Smooth muscle cell (in vitro differentiated cells): ENCODE results near the gene CDC42BPG. TPM values are rescaled to one million over a fixed set of nuclear protein-coding genes. Genes with fewer than 3 reads are reported as not detected.

Experiments used
- DNase-seq: peaks from one replicate; lab custom pipeline; 2025; ENCODE audit not compliant: unreplicated experiment; lab: John Stamatoyannopoulos, UW
- H2AFZ ChIP-seq: fragments of 200-600 bp; sonication (generic); 2 replicates; pipeline ENCODE4 v1.6.0; 2016; ENCODE audit warnings: antibody characterized with exemption, low read depth, mild to moderate bottlenecking
- H3F3A ChIP-seq: fragments of 200-600 bp; sonication (generic); 2 replicates; pipeline ENCODE4 v1.6.0; 2017; ENCODE audit warnings: antibody characterized with exemption, low read depth
- H3K27ac ChIP-seq: fragments of 200-600 bp; sonication (generic); 2 replicates; pipeline ENCODE4 v1.5.1; 2016; ENCODE audit warnings: low read depth, mild to moderate bottlenecking
- H3K27me3 ChIP-seq: fragments of 200-600 bp; sonication (generic); 2 replicates; pipeline ENCODE4 v1.6.1; 2016; ENCODE audit warnings: low read depth, mild to moderate bottlenecking
- H3K36me3 ChIP-seq: fragments of 200-600 bp; sonication (generic); 2 replicates; pipeline ENCODE4 v1.5.1; 2016; ENCODE audit warnings: low read depth
- H3K4me1 ChIP-seq: fragments of 200-600 bp; sonication (generic); 2 replicates; pipeline ENCODE4 v1.5.1; 2016; ENCODE audit warnings: low read depth
- H3K4me2 ChIP-seq: fragments of 200-600 bp; sonication (generic); 2 replicates; pipeline ENCODE4 v1.6.0; 2016; ENCODE audit warnings: mild to moderate bottlenecking
- H3K4me3 ChIP-seq: fragments of 200-600 bp; sonication (generic); 2 replicates; pipeline ENCODE4 v1.5.1; 2016; ENCODE audit warnings: mild to moderate bottlenecking
- H3K79me2 ChIP-seq: fragments of 200-600 bp; sonication (generic); 2 replicates; pipeline ENCODE4 v1.6.0; 2016; ENCODE audit warnings: low read depth, mild to moderate bottlenecking
- H3K9ac ChIP-seq: fragments of 200-600 bp; sonication (generic); 2 replicates; pipeline ENCODE4 v1.6.0; 2016; ENCODE audit warnings: low read depth
- H3K9me3 ChIP-seq: fragments of 200-600 bp; sonication (generic); replicated peaks from 2 replicates; pipeline ENCODE4 v1.5.1; 2016; ENCODE audit warnings: low read depth
- H4K20me1 ChIP-seq: fragments of 200-600 bp; sonication (generic); 2 replicates; pipeline ENCODE4 v1.6.0; 2016; ENCODE audit warnings: low read depth
- WGBS: methylation state at CpG from one replicate; pipeline ENCODE4 v1.1.7; 2016; ENCODE audit warnings: low lambda C conversion rate; 5-methylcytosine and 5-hydroxymethylcytosine counted together
- polyA plus RNA-seq: library from polyadenylated mRNA; unstranded; fragments of >200 nt; fragmentation: Nextera tagmentation; extraction: Ambion mirVana; gene quantifications from 2 replicates; pipeline ENCODE4 v1.2.1, GENCODE V29; 2016
- total RNA-seq: library from RNA; depleted of rRNA; stranded (reverse); fragments of >200 nt; gene quantifications from 2 replicates; pipeline ENCODE4 v1.2.3, GENCODE V29; 2014
- TF ChIP-seq, protein P1 (sequence below): fragments of 200-600 bp; sonication (generic); IDR thresholded peaks from 2 replicates; pipeline ENCODE4 v1.5.1; 2017; ENCODE audit warnings: borderline replicate concordance, mild to moderate bottlenecking, antibody characterized with exemption; ENCODE audit not compliant: insufficient read depth, poor library complexity, severe bottlenecking

The CDC42BPG gene
- total and polyA plus RNA-seq, 2 experiments from 2014 or later: 1.7 to 4.7 TPM

DNA sequence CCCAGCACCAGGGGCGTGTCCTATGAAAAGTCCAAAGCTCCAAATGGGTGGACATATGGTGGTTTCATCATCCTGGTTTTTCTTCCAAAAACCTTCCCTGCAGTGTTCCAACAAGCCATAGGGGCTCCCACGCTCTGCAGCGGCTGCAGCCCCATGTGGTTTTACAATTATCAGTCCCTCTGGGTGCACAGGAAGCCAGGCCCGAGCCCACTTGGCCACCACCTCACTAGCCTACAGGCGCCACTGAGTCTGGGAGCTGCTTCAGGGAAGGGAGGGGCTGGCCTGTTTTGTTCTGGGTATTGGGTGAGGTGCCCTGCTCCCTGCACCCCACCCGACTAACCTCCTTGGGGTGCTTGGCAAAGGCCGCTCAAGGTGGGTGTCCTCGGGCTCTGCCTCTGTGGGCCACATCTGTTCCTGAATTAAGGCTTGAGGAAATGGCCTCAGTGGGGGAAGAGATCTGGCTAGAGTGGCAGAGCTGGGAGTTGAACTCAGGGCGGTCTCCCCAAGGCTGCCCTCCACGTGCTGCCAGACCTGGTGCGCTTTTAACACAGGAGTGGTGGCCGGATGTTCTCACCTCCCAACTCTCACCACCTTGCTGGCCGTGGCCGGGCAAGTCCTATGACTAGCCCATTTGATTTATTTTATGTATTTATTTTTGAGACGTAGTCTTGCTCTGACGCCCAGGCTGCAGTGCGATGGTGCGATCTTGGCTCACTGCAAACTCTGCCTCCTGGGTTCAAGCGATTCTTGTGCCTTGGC, 5.3 kb upstream of the CDC42BPG start:
- peaks cover 19% of the 10 kb centered on the region for H3F3A ChIP-seq
- H3K27me3 ChIP-seq: no peaks in the 10 kb centered on the region
- peaks cover 8% of the 10 kb centered on the region for H4K20me1 ChIP-seq
- H3K79me2 ChIP-seq: no peaks in the 10 kb centered on the region
- no peak for DNase-seq
- no peaks in the 10 kb centered on the region for H3K4me1 ChIP-seq
- no peak overlapping the region for H3K4me2 ChIP-seq
- H2AFZ ChIP-seq: no peak overlapping the region
- 94% methylated on average over 19 of the region's 19 CpGs for WGBS
- TF ChIP-seq, protein P1, sequence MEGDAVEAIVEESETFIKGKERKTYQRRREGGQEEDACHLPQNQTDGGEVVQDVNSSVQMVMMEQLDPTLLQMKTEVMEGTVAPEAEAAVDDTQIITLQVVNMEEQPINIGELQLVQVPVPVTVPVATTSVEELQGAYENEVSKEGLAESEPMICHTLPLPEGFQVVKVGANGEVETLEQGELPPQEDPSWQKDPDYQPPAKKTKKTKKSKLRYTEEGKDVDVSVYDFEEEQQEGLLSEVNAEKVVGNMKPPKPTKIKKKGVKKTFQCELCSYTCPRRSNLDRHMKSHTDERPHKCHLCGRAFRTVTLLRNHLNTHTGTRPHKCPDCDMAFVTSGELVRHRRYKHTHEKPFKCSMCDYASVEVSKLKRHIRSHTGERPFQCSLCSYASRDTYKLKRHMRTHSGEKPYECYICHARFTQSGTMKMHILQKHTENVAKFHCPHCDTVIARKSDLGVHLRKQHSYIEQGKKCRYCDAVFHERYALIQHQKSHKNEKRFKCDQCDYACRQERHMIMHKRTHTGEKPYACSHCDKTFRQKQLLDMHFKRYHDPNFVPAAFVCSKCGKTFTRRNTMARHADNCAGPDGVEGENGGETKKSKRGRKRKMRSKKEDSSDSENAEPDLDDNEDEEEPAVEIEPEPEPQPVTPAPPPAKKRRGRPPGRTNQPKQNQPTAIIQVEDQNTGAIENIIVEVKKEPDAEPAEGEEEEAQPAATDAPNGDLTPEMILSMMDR: no peak
- H3K9ac ChIP-seq: no peak overlapping the region
- H3K36me3 ChIP-seq: no peaks in the 10 kb centered on the region
- H3K27ac ChIP-seq: peak overlapping the region; percentile 24
- H3K9me3 ChIP-seq: no peaks in the 10 kb centered on the region
- no peak overlapping the region for H3K4me3 ChIP-seq

DNA sequence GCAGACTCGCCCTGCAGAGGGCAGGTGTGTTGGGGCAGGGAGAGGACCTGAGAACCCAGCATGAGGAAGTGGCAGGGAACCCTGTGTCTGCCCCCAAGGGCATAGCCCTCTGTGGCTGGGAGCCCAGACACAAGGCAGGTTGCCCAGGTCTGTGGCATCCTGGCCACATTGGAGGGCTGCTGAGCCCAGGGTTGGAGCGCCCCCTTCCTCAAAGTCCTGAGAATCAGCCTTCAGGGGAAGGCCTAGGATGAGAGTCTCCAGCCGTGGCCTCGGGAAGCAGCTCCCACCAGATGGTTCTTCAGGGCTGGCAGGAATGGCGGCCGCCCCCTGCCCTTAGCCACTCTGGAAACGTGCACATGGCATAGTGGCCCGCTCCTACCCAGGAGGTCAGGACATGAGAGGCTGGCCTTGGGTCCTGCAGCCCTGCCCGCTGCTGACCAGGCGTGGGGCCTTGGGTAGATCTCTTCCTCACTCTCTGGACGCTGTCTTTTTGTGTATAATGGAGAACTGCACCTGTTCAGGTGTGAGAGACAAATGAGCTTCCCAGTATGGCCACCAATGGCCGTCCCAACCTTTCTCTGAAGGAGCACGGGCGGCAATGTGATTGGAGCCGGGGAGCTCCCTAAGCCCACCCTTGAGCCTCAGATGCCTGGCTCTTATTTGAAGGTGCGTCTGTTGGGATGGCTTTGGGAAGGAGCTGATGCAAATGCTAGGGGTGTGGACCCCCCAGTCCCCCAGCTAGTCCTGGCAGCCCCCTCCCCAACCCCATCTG, 4.6 kb upstream of the CDC42BPG start:
- H3K9me3 ChIP-seq: no peaks in the 10 kb centered on the region
- H3K79me2 ChIP-seq: no peaks in the 10 kb centered on the region
- DNase-seq: no peak
- H3K27ac ChIP-seq: no peak overlapping the region
- H3K4me2 ChIP-seq: no peak overlapping the region
- no peaks in the 10 kb centered on the region for H3K27me3 ChIP-seq
- H4K20me1 ChIP-seq: peaks cover 5% of the 10 kb centered on the region
- no peak overlapping the region for H3K4me3 ChIP-seq
- peaks cover 14% of the 10 kb centered on the region for H3F3A ChIP-seq
- no peak overlapping the region for H2AFZ ChIP-seq
- H3K36me3 ChIP-seq: no peaks in the 10 kb centered on the region
- TF ChIP-seq, protein P1: no peak
- 87% methylated on average over 15 of the region's 16 CpGs for WGBS
- H3K4me1 ChIP-seq: no peaks in the 10 kb centered on the region
- no peak overlapping the region for H3K9ac ChIP-seq

DNA sequence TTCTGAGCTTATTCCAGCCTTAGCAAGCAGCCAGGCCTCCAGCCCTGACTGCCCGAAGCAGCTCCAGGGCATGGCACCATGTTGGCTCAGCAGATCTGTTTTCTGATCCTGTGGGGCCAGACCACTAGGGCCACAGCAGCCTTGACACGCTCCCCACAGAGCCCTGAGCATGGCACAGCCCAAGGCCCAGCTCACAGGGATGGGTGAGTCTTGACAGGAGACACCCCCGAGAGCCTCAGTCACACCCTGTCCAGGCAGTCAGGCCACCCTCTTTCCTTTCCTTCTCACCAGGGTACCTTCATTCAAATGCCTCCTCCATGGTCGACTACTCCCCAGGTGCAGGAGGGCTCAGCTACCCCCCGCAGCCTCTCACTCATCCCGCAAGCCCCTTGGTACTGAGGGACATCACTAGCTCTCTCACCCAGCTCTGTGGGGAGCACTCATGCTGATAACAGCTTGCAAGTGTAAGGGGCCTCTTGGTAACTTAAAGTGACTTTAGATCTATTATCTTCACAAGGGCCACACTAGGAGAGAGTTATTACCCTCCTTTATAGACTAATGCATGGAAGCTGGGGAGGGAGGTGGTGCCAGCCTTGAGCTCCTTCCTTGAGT, 3.9 kb upstream of the CDC42BPG start:
- Histone ChIP-seq H3K27me3 (no peaks in the 10 kb centered on the region), H3K36me3 (no peaks in the 10 kb centered on the region), H2AFZ (no peak overlapping the region), H3K9ac (no peak overlapping the region), H3K4me1 (peaks cover 1% of the 10 kb centered on the region), H4K20me1 (peaks cover 1% of the 10 kb centered on the region), H3K4me3 (no peak overlapping the region), H3K9me3 (no peaks in the 10 kb centered on the region), H3K79me2 (no peaks in the 10 kb centered on the region), H3K4me2 (no peak overlapping the region), H3K27ac (no peak overlapping the region), H3F3A (peaks cover 14% of the 10 kb centered on the region)
- DNase-seq: no peak
- WGBS: 94% methylated on average over 6 of the region's 6 CpGs
- TF ChIP-seq, protein P1: no peak
